Thymus (tissue), 14 donors: ENCODE measurements around the gene RS1. TPM values are rescaled to one million over a fixed set of nuclear protein-coding genes. Genes with fewer than 3 reads are reported as not detected.

ENCODE experiments used
- DNase-seq, 9 donors: peaks; one replicate each; pipeline ENCODE4 v3.0.0-alpha.2; 2013; ENCODE audit warnings: low spot score in 9 of 9, low read depth in 6 of 9, missing footprints in 1 of 9
- H3K27ac ChIP-seq, 2 donors: one replicate each; pipeline ENCODE4 v1.5.1; 2013; ENCODE audit warnings: control low read depth in 1 of 2, low read depth in 1 of 2, low read length in 1 of 2, mild to moderate bottlenecking in 1 of 2, moderate library complexity in 1 of 2
- H3K27me3 ChIP-seq, 2 donors: one replicate each; pipeline ENCODE4 v1.5.1; 2013; ENCODE audit warnings: low read length in 1 of 2; ENCODE audit not compliant: control insufficient read depth in 2 of 2, insufficient read depth in 1 of 2
- H3K36me3 ChIP-seq, 2 donors: one replicate each; pipeline ENCODE4 v1.5.1; 2013; ENCODE audit warnings: low read length in 1 of 2, mild to moderate bottlenecking in 1 of 2, moderate library complexity in 1 of 2; ENCODE audit not compliant: control insufficient read depth in 2 of 2, insufficient read depth in 2 of 2
- H3K4me1 ChIP-seq, 2 donors: one replicate each; pipeline ENCODE4 v1.5.1; 2013; ENCODE audit warnings: low read length in 2 of 2; ENCODE audit not compliant: control insufficient read depth in 2 of 2, insufficient read depth in 2 of 2
- H3K4me3 ChIP-seq, 2 donors: one replicate each; pipeline ENCODE4 v1.5.1; 2013; ENCODE audit warnings: low read length in 2 of 2, control low read depth in 1 of 2, mild to moderate bottlenecking in 1 of 2
- H3K9me3 ChIP-seq, 2 donors: one replicate each; pipeline ENCODE4 v1.5.1; 2013; ENCODE audit warnings: low read length in 1 of 2, mild to moderate bottlenecking in 1 of 2; ENCODE audit not compliant: control insufficient read depth in 2 of 2, insufficient read depth in 1 of 2
- WGBS: extraction: QIAGEN DNeasy Blood & Tissue Kit; methylation state at CpG from one replicate; pipeline ENCODE4 v1.1.7; 2013; 5-methylcytosine and 5-hydroxymethylcytosine counted together
- long read RNA-seq, 10 donors: transcript quantifications; one replicate each; lab custom pipeline, GENCODE V29; 2026
- polyA plus RNA-seq: library from polyadenylated mRNA; stranded (reverse); fragments of 200-250 nt; gene quantifications from one replicate; pipeline ENCODE4 v1.2.3, GENCODE V29; 2013
- total RNA-seq: library from RNA; stranded (reverse); fragments of 120-200 nt; gene quantifications from one replicate; pipeline ENCODE4 v1.2.4, GENCODE V29; 2013
- donor health status: healthy.

Gene RS1
- total RNA-seq = 0.05 TPM
- polyA plus RNA-seq = 0.07 TPM
- long read RNA-seq, donor 1 = 0 reads
- long read RNA-seq, donor 2 = 0 reads
- long read RNA-seq, donor 3 = 0 reads
- long read RNA-seq, donor 4 = 0 reads
- long read RNA-seq, donor 5 = 0 reads
- long read RNA-seq, donor 6 = 0 reads
- long read RNA-seq, donor 7 = 0 reads
- long read RNA-seq, donor 8 = 0 reads
- long read RNA-seq, donor 9 = 0 reads
- long read RNA-seq, donor 10 = 0 reads

DNA sequence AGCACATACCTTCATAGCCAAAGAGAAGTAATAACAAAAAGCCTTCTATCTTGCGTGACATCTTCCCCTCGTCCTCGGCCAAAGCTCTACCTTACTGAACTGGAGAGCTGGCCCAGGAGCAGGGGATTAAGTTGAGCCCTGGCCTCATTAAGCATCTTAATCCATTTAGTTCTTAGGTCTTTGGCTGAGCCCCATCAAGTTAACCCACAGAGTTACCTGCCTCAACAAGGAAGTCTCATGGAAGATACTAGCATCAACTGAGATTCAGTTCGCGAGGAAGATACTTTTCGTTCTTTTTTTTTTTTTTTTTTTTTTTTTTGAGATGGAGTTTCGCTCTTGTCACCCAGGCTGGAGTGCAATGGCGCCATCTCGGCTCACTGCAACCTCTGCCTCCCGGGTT, at the start of gene RS1:
Gene RS1, minus strand, starts transcription at position 101 of the 400 bp plus-strand sequence. Its CDS starts 40 bp downstream, at position 61.
- no peak within 1 kb of the TSS for H3K4me3 ChIP-seq

DNA sequence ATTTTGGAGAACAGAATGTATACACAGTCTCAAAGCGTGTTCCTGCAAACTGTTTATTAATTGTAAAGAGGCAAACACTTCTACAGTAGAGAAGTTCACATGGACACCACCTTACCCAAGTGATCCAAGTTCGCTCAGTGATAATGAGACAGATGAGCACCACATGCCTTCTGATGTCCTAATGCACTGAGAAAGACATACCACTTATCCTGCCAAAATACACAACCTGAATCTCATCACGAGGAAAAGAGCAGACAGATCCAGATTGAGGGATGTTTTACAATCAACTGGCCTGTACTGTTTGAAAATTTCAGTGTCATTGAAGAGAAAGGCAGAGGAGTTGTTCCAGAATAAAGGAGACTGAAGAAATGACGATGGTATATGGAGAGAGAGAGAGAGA, 47.9 kb upstream of the RS1 start:
- no peaks in the 10 kb centered on the region for H3K9me3 ChIP-seq
- 97% methylated on average over 4 of the region's 4 CpGs for WGBS
- H3K4me1 ChIP-seq = no peaks in the 10 kb centered on the region

More for the DNA sequence above, at the start of gene RS1:
- no peak for DNase-seq
- Histone ChIP-seq H3K36me3 (no peaks in the 10 kb centered on the region), H3K9me3 (peaks cover 0 to 5% of the 10 kb centered on the region in 2 donors), H3K4me1 (peaks cover 0 to 3% of the 10 kb centered on the region in 2 donors), H3K27me3 (no peaks in the 10 kb centered on the region), H3K27ac (no peak within 1 kb of the TSS)
- WGBS = 96% methylated on average over 9 of the region's 10 CpGs

DNA sequence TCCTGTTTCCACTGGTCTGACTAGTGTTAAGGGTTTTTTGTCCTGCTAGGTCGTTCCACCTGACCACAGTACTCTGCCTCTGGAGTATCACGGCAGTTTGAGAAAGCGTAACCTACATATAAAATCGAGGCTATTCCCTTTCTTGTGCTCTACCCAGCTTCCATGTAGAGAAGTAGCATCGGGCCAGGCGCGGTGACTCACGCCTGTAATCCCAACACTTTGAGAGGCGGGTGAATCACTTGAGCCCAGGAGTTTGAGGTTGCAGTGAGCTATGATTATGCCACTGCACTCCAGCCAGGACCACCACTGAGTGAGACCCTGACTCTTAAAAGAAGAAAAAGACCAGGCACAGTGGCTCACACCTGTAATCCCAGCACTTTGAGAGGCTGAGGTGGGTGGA, 43.0 kb upstream of the RS1 start:
- Histone ChIP-seq H3K4me1 (no peaks in the 10 kb centered on the region), H3K27me3 (no peaks in the 10 kb centered on the region), H3K4me3 (no peak overlapping the region), H3K27ac (no peak overlapping the region), H3K36me3 (no peaks in the 10 kb centered on the region), H3K9me3 (no peaks in the 10 kb centered on the region)
- DNase-seq = no peak
- 98% methylated on average over 9 of the region's 9 CpGs for WGBS

More for the DNA sequence above, 47.9 kb upstream of the RS1 start:
- H3K27ac ChIP-seq = no peak overlapping the region
- no peaks in the 10 kb centered on the region for H3K27me3 ChIP-seq
- DNase-seq = no peak
- H3K4me3 ChIP-seq = no peak overlapping the region
- no peaks in the 10 kb centered on the region for H3K36me3 ChIP-seq

DNA sequence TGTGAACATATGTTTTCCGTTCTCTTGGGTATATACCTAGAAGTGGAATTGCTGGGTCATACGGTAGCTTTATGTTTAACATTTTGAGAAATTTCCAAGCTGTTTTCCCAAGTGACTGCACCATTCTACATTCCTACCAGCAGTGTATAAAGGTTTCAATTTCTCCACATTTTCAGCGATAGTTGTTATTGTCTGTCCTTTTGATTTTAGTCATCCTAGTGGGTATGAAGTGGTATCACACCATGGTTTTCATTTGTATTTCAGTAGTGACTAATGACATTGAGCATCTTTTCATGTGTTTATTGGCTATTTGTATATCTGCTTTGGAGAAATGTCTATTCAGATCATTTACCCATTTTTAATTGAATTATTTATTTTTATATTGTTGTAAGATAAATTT, 37.9 kb upstream of the RS1 start:
- over 99% methylated on average over 3 of the region's 3 CpGs for WGBS
- Histone ChIP-seq H3K4me1 (no peaks in the 10 kb centered on the region), H3K4me3 (no peak overlapping the region), H3K27ac (no peak overlapping the region), H3K9me3 (no peaks in the 10 kb centered on the region), H3K36me3 (no peaks in the 10 kb centered on the region), H3K27me3 (no peaks in the 10 kb centered on the region)
- no peak for DNase-seq

DNA sequence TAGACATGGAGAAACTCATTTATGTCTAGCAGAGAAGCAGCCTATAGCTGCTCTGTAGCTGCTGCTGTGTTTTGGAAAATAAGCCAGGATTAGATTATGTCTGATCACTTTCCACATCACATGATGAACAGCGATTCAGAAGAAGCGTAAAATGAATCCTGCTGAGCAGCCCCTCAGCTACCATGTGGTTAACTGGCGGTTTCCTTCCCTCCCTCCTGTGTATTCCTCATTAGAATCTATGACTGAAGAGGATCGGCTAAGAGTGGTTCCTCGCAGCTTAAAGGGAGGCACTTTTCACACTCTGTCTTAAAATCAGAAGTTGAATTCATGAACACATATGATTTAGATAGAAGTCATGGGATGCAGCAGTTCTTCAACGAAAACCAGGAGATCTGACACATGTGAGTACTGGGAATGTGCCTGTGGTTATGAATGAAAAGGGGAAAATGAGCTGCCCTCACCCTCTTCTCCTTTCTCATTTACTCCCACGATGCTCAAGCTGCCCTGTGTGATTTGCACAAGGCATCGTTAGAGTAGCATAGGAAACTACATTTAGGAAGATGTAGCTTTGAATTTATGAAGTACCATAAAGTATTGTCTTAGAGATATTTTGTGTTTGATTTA, 35.6 kb upstream of the RS1 start, which contains the start of gene PPEF1:
Gene PPEF1, plus strand, starts transcription at position 220 of the 624 bp plus-strand sequence. Its CDS starts 136 bp downstream, at position 356.
- Histone ChIP-seq H3K27me3 (no peaks in the 10 kb centered on the region), H3K4me3 (no peak within 1 kb of the TSS), H3K27ac (no peak within 1 kb of the TSS), H3K9me3 (no peaks in the 10 kb centered on the region), H3K36me3 (no peaks in the 10 kb centered on the region), H3K4me1 (no peaks in the 10 kb centered on the region)
- WGBS = 16% methylated on average over 8 of the region's 8 CpGs
- no peak for DNase-seq

DNA sequence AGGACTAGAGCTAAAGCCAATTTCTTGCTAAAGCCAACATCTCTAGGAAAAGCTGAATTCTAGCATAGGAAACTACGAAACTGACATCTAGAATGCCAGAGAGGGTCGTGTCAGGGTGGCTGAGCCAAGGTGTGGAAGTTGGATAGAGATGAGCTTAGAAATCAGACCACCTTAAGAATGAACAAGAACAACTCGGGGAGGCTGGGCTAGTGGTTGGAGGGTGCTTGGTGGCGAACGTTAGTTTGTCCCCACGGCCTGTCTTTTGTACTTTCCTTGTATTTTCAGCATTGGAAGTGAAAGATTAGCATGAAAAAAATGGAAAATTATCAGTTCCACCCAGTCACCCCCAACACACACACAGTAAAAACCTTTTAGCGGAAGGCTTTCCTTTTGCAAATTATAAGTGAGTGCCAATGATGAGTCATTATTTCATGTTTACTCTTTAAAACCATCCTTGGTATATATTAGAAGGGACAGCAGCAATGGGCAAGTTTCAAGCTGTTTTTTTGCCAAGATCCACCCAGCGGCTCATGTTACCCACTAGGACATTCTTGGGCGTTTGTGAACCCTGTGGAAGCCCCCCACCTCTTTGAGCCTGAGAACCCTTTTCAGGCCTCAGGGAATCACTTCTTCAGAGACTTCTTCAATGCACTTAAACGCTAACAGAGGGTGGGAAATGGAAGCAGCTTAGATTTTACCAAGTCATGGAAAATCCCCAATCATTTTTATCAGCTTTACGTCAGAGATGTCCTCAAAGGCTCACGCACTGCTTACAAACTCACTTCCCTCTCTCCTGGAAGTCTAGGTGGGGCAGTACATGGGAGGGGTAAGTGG, 30.7 kb upstream of the RS1 start:
- H3K36me3 ChIP-seq = no peaks in the 10 kb centered on the region
- 91% methylated on average over 12 of the region's 12 CpGs for WGBS
- H3K4me1 ChIP-seq = no peaks in the 10 kb centered on the region
- no peak for DNase-seq
- H3K27me3 ChIP-seq = no peaks in the 10 kb centered on the region
- no peaks in the 10 kb centered on the region for H3K9me3 ChIP-seq
- H3K27ac ChIP-seq = no peak overlapping the region
- H3K4me3 ChIP-seq = no peak overlapping the region

DNA sequence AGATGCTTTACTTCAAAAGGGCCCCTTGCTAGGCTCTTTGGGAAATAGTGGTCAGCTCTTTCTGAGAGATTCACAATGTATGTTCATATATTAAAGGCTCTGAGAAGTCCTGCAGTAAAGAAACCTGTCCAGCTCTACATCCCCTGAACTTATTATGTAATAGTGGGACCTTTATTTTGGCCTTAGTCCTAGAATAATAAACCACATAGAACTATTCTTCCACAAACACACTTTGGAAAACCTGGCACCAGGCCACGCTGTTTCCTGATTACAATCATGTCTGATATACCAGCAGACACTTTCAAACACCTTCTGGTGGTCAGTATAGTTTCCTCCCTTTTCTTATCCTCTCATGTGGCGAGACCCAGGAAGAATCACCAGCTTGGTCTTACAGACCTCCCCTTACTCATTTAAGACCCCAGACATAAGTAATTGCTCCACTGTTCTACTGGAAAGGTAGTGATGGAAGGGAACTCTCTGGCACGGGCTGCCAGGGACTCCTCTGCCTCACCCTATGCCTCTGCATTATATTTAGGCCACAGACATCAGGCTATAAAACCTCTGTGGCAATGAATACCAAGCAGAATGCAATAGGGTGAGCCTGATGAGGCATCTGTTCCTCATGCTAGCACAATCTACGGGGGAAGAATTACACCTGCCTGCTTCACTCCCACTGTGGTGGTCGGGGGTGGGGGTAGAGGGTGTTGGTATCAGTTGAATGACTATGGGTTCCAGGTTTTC, 29.9 kb upstream of the RS1 start:
- Histone ChIP-seq H3K27ac (no peak overlapping the region), H3K4me1 (no peaks in the 10 kb centered on the region), H3K36me3 (no peaks in the 10 kb centered on the region), H3K9me3 (no peaks in the 10 kb centered on the region), H3K4me3 (no peak overlapping the region), H3K27me3 (no peaks in the 10 kb centered on the region)
- no peak for DNase-seq
- WGBS = 97% methylated on average over 5 of the region's 5 CpGs

DNA sequence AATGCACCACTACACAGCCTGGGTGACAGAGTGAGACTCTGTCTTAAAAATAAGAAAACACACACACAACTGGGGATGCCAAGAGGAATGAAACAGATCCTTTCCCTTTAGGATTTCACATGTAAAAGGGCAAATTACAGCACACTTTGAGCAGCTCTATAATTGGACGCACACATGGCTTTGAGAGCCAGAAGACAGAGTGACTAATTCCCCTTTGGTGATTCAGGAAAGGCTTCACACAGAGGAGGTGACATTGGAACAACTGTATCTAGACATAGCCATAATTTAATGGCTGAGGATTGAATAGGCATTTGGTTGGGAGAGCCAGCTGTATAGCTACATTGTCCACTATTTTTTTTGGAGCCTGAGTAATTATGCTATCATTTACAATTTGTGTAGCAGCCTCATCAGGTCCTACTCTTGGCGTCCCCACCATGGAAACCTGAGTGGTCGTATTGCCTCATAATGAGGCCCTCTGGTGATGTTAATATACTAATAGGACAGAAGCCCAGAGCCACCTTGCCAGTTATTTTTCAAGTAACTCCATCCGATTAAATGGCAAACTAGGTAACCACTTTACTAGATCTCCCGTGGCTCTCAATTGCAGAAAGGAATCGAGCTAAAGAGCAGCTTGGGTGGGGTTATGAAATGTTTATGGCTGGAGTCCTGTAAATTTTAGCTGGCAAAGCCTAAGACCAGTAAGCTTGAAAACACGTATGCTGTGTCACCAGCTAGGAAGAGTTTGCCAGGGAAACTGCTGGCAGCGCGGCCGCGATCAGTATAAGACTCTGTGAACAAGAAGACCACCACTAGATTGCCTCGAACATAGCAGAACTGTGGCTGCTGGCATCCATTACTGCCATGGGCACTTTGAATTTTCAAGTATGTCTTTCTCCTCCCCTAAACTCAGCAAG, 27.1 kb upstream of the RS1 start:
- WGBS = 93% methylated on average over 12 of the region's 12 CpGs
- no peak overlapping the region for H3K4me3 ChIP-seq
- no peaks in the 10 kb centered on the region for H3K36me3 ChIP-seq
- no peak overlapping the region for H3K27ac ChIP-seq
- no peak for DNase-seq
- no peaks in the 10 kb centered on the region for H3K4me1 ChIP-seq
- H3K9me3 ChIP-seq = no peaks in the 10 kb centered on the region
- H3K27me3 ChIP-seq = no peaks in the 10 kb centered on the region
